ENCODE measurements around the gene EPS8L2. TPM values are rescaled to one million over a fixed set of nuclear protein-coding genes. Genes with fewer than 3 reads are reported as not detected.

Gene EPS8L2
- total and polyA plus RNA-seq, 9 of the 15 experiments (the other 6 are each of a cell fraction or from before 2014, with no cell fraction given) = 0.75 to 17.0 (median 3.7) TPM

GRCh38 chr11:694563-695287 lies 11.3 kb upstream of the EPS8L2 start, which contains the start of gene DEAF1 (continued):
- TF ChIP-seq, protein P1, sequence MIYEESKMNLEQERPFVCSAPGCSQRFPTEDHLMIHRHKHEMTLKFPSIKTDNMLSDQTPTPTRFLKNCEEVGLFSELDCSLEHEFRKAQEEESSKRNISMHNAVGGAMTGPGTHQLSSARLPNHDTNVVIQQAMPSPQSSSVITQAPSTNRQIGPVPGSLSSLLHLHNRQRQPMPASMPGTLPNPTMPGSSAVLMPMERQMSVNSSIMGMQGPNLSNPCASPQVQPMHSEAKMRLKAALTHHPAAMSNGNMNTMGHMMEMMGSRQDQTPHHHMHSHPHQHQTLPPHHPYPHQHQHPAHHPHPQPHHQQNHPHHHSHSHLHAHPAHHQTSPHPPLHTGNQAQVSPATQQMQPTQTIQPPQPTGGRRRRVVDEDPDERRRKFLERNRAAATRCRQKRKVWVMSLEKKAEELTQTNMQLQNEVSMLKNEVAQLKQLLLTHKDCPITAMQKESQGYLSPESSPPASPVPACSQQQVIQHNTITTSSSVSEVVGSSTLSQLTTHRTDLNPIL (CRISPR knock-in tag; IDR thresholded peaks at IDR 0.05) = no peak
- no peak for TF ChIP-seq HMGXB4 (CRISPR knock-in tag; IDR thresholded peaks at IDR 0.05)
- peak; percentile 50 to 91 (median 84) for TF ChIP-seq YY1 (IDR thresholded peaks at IDR 0.05; ENCODE audit: borderline replicate concordance in 1 of 3, control insufficient read depth in 1 of 3, extremely low read depth in 1 of 3, insufficient read depth in 3 of 3, insufficient read length in 1 of 3, insufficient replicate concordance in 2 of 3, low read depth in 1 of 3, low read length in 2 of 3)
- TF ChIP-seq, protein P2, sequence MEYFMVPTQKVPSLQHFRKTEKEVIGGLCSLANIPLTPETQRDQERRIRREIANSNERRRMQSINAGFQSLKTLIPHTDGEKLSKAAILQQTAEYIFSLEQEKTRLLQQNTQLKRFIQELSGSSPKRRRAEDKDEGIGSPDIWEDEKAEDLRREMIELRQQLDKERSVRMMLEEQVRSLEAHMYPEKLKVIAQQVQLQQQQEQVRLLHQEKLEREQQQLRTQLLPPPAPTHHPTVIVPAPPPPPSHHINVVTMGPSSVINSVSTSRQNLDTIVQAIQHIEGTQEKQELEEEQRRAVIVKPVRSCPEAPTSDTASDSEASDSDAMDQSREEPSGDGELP (CRISPR knock-in tag; IDR thresholded peaks at IDR 0.05; ENCODE audit: borderline replicate concordance) = peak; percentile 45; the same call in 1 of the 2 replicates
- no peak for TF ChIP-seq POU5F1 (IDR thresholded peaks at IDR 0.05; ENCODE audit: borderline replicate concordance, low read depth, low read length, partially characterized antibody)
- TF ChIP-seq MTA2 (IDR thresholded peaks at IDR 0.05; ENCODE audit: low read depth) = no peak
- TF ChIP-seq ZNF282 (CRISPR knock-in tag; IDR thresholded peaks at IDR 0.05) = no peak; the same call in 1 of the 2 replicates
- TF ChIP-seq ZNF408 (CRISPR knock-in tag; IDR thresholded peaks at IDR 0.05; ENCODE audit: low read depth) = no peak
- no peak for TF ChIP-seq PTTG1 (tag; IDR thresholded peaks at IDR 0.05; ENCODE audit: low read depth)
- no peak for TF ChIP-seq ZNF668 (CRISPR knock-in tag; IDR thresholded peaks at IDR 0.05)
- TF ChIP-seq ZNF395 (CRISPR knock-in tag; IDR thresholded peaks at IDR 0.05) = no peak
- no peak for TF ChIP-seq PHF21A (IDR thresholded peaks at IDR 0.05; ENCODE audit: borderline replicate concordance, low read depth)
- no peak for TF ChIP-seq ATF1 (CRISPR knock-in tag; IDR thresholded peaks at IDR 0.05)
- no peak for TF ChIP-seq ATF1 (tag; IDR thresholded peaks at IDR 0.05)
- no peak for TF ChIP-seq KHSRP (IDR thresholded peaks at IDR 0.05)
- no peak for TF ChIP-seq MAFG (tag; conservative IDR thresholded peaks at IDR 0.05)
- no peak; the same call in 1 of the 2 replicates for TF ChIP-seq DEAF1 (CRISPR knock-in tag; IDR thresholded peaks at IDR 0.05)
- TF ChIP-seq SRSF9 (IDR thresholded peaks at IDR 0.05; ENCODE audit: borderline replicate concordance, low read depth, low read length) = no peak
- TF ChIP-seq ZNF707 (CRISPR knock-in tag; conservative IDR thresholded peaks at IDR 0.05) = no peak
- TF ChIP-seq FOXK1 (CRISPR knock-in tag; IDR thresholded peaks at IDR 0.05; ENCODE audit: borderline replicate concordance) = no peak
- no peak for TF ChIP-seq MBD2 (IDR thresholded peaks at IDR 0.05; ENCODE audit: borderline replicate concordance, low read depth)
